22Rv1 (cell line): ENCODE data around the gene ENPP3.
"Not testable (repeated sequence)": the region's sequence is repeated elsewhere in the genome, so short reads cannot be mapped to it uniquely, and the experiment has no call there.

Experiments
- H3K27ac ChIP-seq: fragments of 450-650 bp; 2 replicates; pipeline ENCODE4 v1.5.1; 2017
- CTCF ChIP-seq: fragments of 450-650 bp; IDR thresholded peaks from 2 replicates; pipeline ENCODE4 v1.5.1; 2017; ENCODE audit warnings: mild to moderate bottlenecking
- ZFX ChIP-seq: fragments of 450-650 bp; IDR thresholded peaks from 2 replicates; pipeline ENCODE4 v1.6.1; 2017; ENCODE audit warnings: antibody characterized with exemption, borderline replicate concordance

The ENPP3 gene

GRCh38 chr6:131744432-131745287, 107.6 kb downstream of the ENPP3 start:
- no peak overlapping the region for H3K27ac ChIP-seq

GRCh38 chr6:131745476-131745875, 108.4 kb downstream of the ENPP3 start:
- TF ChIP-seq CTCF (no peak), ZFX (no peak)
- no peak overlapping the region for H3K27ac ChIP-seq

More at GRCh38 chr6:131744432-131745287, 107.6 kb downstream of the ENPP3 start:
- TF ChIP-seq ZFX = no peak
- TF ChIP-seq CTCF = no peak

- no peak overlapping the region for H3K27ac ChIP-seq
- TF ChIP-seq CTCF (no peak), ZFX (no peak)
Observed at GRCh38 chr6:131747821-131748353, 110.8 kb downstream of the ENPP3 start.

GRCh38 chr6:131749023-131749422, 111.9 kb downstream of the ENPP3 start:
- no peak for TF ChIP-seq ZFX
- no peak overlapping the region for H3K27ac ChIP-seq

GRCh38 chr6:131751012-131751715, 114.1 kb downstream of the ENPP3 start:
- H3K27ac ChIP-seq = not testable (repeated sequence)

GRCh38 chr6:131754088-131754487, 117.0 kb downstream of the ENPP3 start:
- TF ChIP-seq ZFX (no peak), CTCF (no peak)

GRCh38 chr6:131754715-131755567, 117.8 kb downstream of the ENPP3 start:
- no peak overlapping the region for H3K27ac ChIP-seq

More at GRCh38 chr6:131754088-131754487, 117.0 kb downstream of the ENPP3 start:
- H3K27ac ChIP-seq = no peak overlapping the region

More at GRCh38 chr6:131754715-131755567, 117.8 kb downstream of the ENPP3 start:
- TF ChIP-seq CTCF = no peak
- no peak for TF ChIP-seq ZFX
